ENCODE measurements around the gene SNX27. TPM values are rescaled to one million over a fixed set of nuclear protein-coding genes. Genes with fewer than 3 reads are reported as not detected.

SNX27 gene
- polyA plus RNA-seq, 1 donor (not counting 4 experiments of a cell fraction or from before 2014, with no cell fraction given), result 15.7 TPM

DNA sequence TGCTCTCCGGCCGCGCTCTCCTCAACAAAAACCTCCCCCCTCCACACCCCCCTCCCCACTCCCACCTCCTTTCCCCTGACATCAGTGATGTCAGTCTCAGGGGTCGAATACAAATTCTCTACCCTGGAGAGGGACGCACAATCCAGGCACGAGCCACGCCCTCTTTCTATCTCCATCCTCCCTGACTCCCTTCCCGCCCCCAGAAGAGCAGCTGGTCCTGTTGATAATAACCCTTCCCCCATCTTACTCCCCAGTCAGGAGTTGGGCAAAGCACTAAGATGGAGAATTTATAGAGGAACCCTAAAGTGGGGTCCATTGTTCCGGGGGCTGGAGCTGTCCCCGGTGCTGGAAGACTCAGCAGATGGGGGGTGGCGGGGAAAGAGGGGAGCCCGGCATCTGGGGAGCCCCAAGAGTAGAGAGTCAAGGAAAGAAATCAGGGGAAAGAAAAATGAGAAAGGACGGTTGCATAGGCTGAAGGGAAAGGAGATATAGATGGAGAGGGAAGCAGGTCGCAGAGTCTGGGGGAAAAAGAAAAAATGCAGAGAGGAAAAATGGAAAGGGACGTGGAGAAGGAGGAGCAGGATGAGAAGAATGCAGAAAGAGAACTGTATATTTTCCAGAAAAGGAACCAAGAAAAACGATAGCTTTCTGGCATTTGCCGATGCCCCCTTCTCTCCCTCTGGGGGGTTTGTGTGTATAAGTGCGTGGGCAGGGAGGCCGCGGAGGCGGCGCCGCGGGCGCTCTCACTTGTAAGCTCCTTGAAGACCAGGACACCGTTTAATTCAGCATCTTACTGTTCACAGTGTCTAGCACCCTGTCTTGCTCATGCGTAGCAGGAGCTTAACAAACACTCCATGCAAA lies 105.2 kb downstream of the SNX27 start, which contains the start of gene CELF3:
CELF3 (minus strand) TSS at position 33 of the 861 bp plus-strand sequence. CDS start 783 bp downstream, outside the sequence.
- Histone ChIP-seq H3K36me3 (ENCODE audit: control insufficient read depth in 2 of 2, extremely low read depth in 1 of 2, insufficient read depth in 2 of 2, low read length in 2 of 2) (no peaks in the 10 kb centered on the region), H3K9ac (ENCODE audit: control insufficient read depth, extremely low read depth, insufficient read depth, low read length) (no peak within 1 kb of the TSS), H2AFZ (ENCODE audit: control insufficient read depth, low read length) (no peak within 1 kb of the TSS), H3K9me1 (ENCODE audit: control insufficient read depth, extremely low read depth, insufficient read depth, low read length) (no peaks in the 10 kb centered on the region), H3K4me1 (ENCODE audit: control insufficient read depth, extremely low read depth, insufficient read depth, low read length) (peaks cover 14% of the 10 kb centered on the region), H3K79me2 (ENCODE audit: control insufficient read depth, insufficient read depth, low read length) (no peaks in the 10 kb centered on the region), H3K4me3 (ENCODE audit: control insufficient read depth in 2 of 3, extremely low read depth in 1 of 3, insufficient read depth in 2 of 3, low read depth in 1 of 3, low read length in 3 of 3) (no peak within 1 kb of the TSS), H3K27ac (ENCODE audit: control insufficient read depth, insufficient read depth, low read length) (no peak within 1 kb of the TSS), H4K20me1 (ENCODE audit: control insufficient read depth, extremely low read depth, insufficient read depth, low read length) (no peaks in the 10 kb centered on the region), H3K27me3 (ENCODE audit: control insufficient read depth, extremely low read depth, insufficient read depth, low read length) (peaks cover 58% of the 10 kb centered on the region), H3K4me2 (ENCODE audit: control insufficient read depth, extremely low read depth, insufficient read depth, low read depth, low read length) (no peak within 1 kb of the TSS), H3K9me3 (ENCODE audit: control insufficient read depth, low read depth, low read length) (no peaks in the 10 kb centered on the region)
- DNase-seq (ENCODE audit: low read depth, low spot score) (no peak), FAIRE-seq (no peak)
- dilution Hi-C loops (cut with MboI; ENCODE audit: extremely low pct_ligation_motif_present, low sequenced_read_pairs), result no loop called here
- no peak for TF ChIP-seq EZH2 (IDR thresholded peaks at IDR 0.05; ENCODE audit: low read length)
- TF ChIP-seq, protein P1, sequence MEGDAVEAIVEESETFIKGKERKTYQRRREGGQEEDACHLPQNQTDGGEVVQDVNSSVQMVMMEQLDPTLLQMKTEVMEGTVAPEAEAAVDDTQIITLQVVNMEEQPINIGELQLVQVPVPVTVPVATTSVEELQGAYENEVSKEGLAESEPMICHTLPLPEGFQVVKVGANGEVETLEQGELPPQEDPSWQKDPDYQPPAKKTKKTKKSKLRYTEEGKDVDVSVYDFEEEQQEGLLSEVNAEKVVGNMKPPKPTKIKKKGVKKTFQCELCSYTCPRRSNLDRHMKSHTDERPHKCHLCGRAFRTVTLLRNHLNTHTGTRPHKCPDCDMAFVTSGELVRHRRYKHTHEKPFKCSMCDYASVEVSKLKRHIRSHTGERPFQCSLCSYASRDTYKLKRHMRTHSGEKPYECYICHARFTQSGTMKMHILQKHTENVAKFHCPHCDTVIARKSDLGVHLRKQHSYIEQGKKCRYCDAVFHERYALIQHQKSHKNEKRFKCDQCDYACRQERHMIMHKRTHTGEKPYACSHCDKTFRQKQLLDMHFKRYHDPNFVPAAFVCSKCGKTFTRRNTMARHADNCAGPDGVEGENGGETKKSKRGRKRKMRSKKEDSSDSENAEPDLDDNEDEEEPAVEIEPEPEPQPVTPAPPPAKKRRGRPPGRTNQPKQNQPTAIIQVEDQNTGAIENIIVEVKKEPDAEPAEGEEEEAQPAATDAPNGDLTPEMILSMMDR (optimal IDR thresholded peaks at IDR 0.05 in 1 of 3, IDR thresholded peaks at IDR 0.05 in 1 of 3, conservative IDR thresholded peaks at IDR 0.05 in 1 of 3; ENCODE audit: extremely low read depth in 1 of 3, insufficient read depth in 2 of 3, low read length in 3 of 3), result no peak

DNA sequence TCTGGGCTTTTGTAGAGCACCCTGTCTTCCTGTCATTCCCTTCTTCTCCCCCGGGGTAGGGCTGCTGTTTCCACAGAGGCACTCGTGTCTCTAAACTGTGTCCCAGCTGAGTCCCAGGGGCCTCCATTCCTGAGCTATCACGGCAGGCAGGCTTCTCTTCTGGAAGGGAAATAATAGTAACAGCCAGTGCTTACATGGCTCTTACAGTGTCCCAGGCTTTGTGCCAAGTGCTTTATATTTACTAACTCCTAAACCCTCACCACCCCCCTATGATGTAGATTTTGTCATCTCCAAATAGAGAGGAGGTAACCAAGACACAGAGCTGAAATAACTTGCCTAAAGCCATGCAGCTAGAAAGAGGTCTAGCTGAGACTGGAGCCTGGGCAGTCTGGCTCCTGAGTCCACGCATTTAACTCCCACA lies 106.2 kb downstream of the SNX27 start:
- DNase-seq (ENCODE audit: low read depth, low spot score), result no peak

More for the DNA sequence above, 106.2 kb downstream of the SNX27 start:
- H3K4me1 ChIP-seq (ENCODE audit: control insufficient read depth, extremely low read depth, insufficient read depth, low read length), result peaks cover 14% of the 10 kb centered on the region
- dilution Hi-C loops (cut with MboI; ENCODE audit: extremely low pct_ligation_motif_present, low sequenced_read_pairs), result no loop called here
- no peak overlapping the region for H3K4me3 ChIP-seq (ENCODE audit: control insufficient read depth in 2 of 3, extremely low read depth in 1 of 3, insufficient read depth in 2 of 3, low read depth in 1 of 3, low read length in 3 of 3)
- no peaks in the 10 kb centered on the region for H3K9me3 ChIP-seq (ENCODE audit: control insufficient read depth, low read depth, low read length)
- no peaks in the 10 kb centered on the region for H4K20me1 ChIP-seq (ENCODE audit: control insufficient read depth, extremely low read depth, insufficient read depth, low read length)
- no peaks in the 10 kb centered on the region for H3K36me3 ChIP-seq (ENCODE audit: control insufficient read depth in 2 of 2, extremely low read depth in 1 of 2, insufficient read depth in 2 of 2, low read length in 2 of 2)
- H3K4me2 ChIP-seq (ENCODE audit: control insufficient read depth, extremely low read depth, insufficient read depth, low read depth, low read length), result no peak overlapping the region
- no peaks in the 10 kb centered on the region for H3K79me2 ChIP-seq (ENCODE audit: control insufficient read depth, insufficient read depth, low read length)
- peaks cover 65% of the 10 kb centered on the region for H3K27me3 ChIP-seq (ENCODE audit: control insufficient read depth, extremely low read depth, insufficient read depth, low read length)
- FAIRE-seq, result no peak
- no peak overlapping the region for H3K9ac ChIP-seq (ENCODE audit: control insufficient read depth, extremely low read depth, insufficient read depth, low read length)
- no peaks in the 10 kb centered on the region for H3K9me1 ChIP-seq (ENCODE audit: control insufficient read depth, extremely low read depth, insufficient read depth, low read length)
- no peak overlapping the region for H2AFZ ChIP-seq (ENCODE audit: control insufficient read depth, low read length)
- H3K27ac ChIP-seq (ENCODE audit: control insufficient read depth, insufficient read depth, low read length), result no peak overlapping the region
- no peak for TF ChIP-seq EZH2 (IDR thresholded peaks at IDR 0.05; ENCODE audit: low read length)
- TF ChIP-seq, protein P1 (optimal IDR thresholded peaks at IDR 0.05 in 1 of 3, IDR thresholded peaks at IDR 0.05 in 1 of 3, conservative IDR thresholded peaks at IDR 0.05 in 1 of 3; ENCODE audit: extremely low read depth in 1 of 3, insufficient read depth in 2 of 3, low read length in 3 of 3), result no peak

Measured in keratinocyte (primary cell).